Astrocyte (in vitro differentiated cells and primary cell): ENCODE data around the gene SMYD4.

Source experiments
- CTCF ChIP-seq: IDR thresholded peaks from 2 replicates; pipeline ENCODE4 v1.5.1; 2011; ENCODE audit warnings: low read depth, mild to moderate bottlenecking, inconsistent platforms, low read length, moderate library complexity; ENCODE audit not compliant: insufficient read depth
- EZH2 ChIP-seq: IDR thresholded peaks from 2 replicates; pipeline ENCODE4 v1.6.1; 2012; ENCODE audit warnings: mild to moderate bottlenecking, low read length, inconsistent platforms; ENCODE audit not compliant: insufficient read depth

DNA sequence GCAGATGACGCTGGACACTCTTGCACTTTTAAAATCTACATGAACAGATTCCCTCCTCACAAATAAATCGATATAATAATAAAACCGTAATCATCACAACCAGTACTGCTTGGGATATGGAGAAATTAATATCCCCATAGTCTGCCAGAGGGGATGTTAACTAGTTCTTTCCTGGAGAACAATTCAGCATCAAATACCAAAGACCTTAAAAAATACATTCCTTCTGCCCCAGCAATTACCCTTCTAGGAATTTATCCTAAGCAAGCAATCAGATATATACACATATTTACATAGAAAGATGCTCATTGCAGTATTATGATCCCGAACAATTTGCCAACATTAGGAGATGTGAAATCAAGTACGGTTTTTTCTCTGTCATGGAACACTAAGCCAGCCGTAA lies 21.8 kb downstream of the SMYD4 start:
- TF ChIP-seq CTCF (no peak), EZH2 (no peak)
